ENCODE data around the gene TRNP1.

DNA sequence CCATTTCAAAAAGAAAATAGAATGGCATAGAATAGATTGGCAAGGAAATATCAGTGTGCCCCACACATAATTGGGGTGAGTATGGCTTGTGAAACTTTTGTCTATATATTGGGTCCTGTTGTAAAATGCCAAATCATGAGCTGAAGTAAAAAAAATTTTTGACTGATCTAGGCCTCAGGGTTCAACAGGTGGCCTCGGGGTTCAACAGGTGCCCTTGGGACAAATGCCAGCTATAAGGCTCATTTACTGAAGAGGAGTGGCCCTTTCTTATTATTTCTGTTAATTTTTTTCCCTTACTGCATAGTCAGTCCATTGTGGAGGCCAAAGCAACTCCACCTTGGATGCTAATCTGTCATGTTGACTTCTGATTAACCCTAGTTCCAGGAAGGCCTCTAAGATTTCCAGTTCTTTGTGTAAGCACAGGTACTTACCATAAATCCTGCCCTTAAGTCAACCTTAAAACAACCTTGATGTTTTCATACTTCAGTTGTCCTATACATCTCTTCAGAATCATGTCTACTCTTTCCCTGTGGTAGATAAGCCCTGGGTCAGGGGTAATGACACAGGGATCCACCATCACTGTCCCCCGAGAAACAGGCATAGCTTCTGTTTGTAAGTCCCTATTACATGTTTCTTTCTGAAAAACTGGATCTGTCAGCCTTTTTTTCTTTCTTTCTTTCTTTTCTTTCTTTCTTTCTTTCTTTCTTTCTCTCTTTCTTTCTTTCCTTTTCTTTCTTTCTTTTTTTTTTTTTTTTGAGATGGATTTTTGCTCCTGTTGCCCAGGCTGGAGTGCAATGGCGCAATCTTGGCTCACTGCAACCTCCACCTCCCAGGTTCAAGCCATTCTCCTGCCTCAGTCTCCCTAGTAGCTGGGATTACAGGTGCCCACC lies 16.6 kb upstream of the TRNP1 start:
- TF ChIP-seq, protein P1, sequence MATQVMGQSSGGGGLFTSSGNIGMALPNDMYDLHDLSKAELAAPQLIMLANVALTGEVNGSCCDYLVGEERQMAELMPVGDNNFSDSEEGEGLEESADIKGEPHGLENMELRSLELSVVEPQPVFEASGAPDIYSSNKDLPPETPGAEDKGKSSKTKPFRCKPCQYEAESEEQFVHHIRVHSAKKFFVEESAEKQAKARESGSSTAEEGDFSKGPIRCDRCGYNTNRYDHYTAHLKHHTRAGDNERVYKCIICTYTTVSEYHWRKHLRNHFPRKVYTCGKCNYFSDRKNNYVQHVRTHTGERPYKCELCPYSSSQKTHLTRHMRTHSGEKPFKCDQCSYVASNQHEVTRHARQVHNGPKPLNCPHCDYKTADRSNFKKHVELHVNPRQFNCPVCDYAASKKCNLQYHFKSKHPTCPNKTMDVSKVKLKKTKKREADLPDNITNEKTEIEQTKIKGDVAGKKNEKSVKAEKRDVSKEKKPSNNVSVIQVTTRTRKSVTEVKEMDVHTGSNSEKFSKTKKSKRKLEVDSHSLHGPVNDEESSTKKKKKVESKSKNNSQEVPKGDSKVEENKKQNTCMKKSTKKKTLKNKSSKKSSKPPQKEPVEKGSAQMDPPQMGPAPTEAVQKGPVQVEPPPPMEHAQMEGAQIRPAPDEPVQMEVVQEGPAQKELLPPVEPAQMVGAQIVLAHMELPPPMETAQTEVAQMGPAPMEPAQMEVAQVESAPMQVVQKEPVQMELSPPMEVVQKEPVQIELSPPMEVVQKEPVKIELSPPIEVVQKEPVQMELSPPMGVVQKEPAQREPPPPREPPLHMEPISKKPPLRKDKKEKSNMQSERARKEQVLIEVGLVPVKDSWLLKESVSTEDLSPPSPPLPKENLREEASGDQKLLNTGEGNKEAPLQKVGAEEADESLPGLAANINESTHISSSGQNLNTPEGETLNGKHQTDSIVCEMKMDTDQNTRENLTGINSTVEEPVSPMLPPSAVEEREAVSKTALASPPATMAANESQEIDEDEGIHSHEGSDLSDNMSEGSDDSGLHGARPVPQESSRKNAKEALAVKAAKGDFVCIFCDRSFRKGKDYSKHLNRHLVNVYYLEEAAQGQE (IDR thresholded peaks at IDR 0.05; ENCODE audit: low read depth) = no peak
- TF ChIP-seq FOXM1 (IDR thresholded peaks at IDR 0.05; ENCODE audit: borderline replicate concordance, low read depth) (no peak), EP300 (IDR thresholded peaks at IDR 0.05; ENCODE audit: borderline replicate concordance) (no peak), RAD21 (IDR thresholded peaks at IDR 0.05; ENCODE audit: low read depth) (no peak), TCF12 (IDR thresholded peaks at IDR 0.05; ENCODE audit: low read depth) (no peak), TAF1 (IDR thresholded peaks at IDR 0.05; ENCODE audit: low read depth) (no peak), CREB1 (IDR thresholded peaks at IDR 0.05; ENCODE audit: low read depth) (no peak), CEBPB (IDR thresholded peaks at IDR 0.05) (no peak), NFIC (IDR thresholded peaks at IDR 0.05) (no peak), EGR1 (IDR thresholded peaks at IDR 0.05) (no peak), TEAD4 (IDR thresholded peaks at IDR 0.05) (no peak), ZBTB7A (IDR thresholded peaks at IDR 0.05; ENCODE audit: low read depth) (no peak)
- TF ChIP-seq, protein P2, sequence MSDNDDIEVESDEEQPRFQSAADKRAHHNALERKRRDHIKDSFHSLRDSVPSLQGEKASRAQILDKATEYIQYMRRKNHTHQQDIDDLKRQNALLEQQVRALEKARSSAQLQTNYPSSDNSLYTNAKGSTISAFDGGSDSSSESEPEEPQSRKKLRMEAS (IDR thresholded peaks at IDR 0.05) = no peak

Measured in Ishikawa (cell line).